ENCODE measurements around the gene SERPINA9.
"Not testable (repeated sequence)": the region's sequence is repeated elsewhere in the genome, so short reads cannot be mapped to it uniquely, and the experiment has no call there.

The SERPINA9 gene

GRCh38 chr14:94476023-94476422, at the start of gene SERPINA9:
SERPINA9 (minus strand) TSS chr14:94476197; CDS start chr14:94469840, 6,357 bp downstream.
- no peak for DNase-seq (ENCODE audit: low read depth)

- no peak for DNase-seq (ENCODE audit: low read depth)
Observed at GRCh38 chr14:94524093-94524492, 48.1 kb upstream of the SERPINA9 start.

GRCh38 chr14:94523265-94523664, 47.3 kb upstream of the SERPINA9 start:
- no peak for DNase-seq (ENCODE audit: low read depth)

GRCh38 chr14:94522115-94522724, 46.2 kb upstream of the SERPINA9 start:
- DNase-seq (ENCODE audit: low read depth) = no peak

GRCh38 chr14:94521375-94522114, 45.5 kb upstream of the SERPINA9 start:
- no peak for DNase-seq (ENCODE audit: low read depth)

- DNase-seq (ENCODE audit: low read depth) = no peak
Observed at GRCh38 chr14:94517641-94518257, 41.8 kb upstream of the SERPINA9 start.

- DNase-seq (ENCODE audit: low read depth) = no peak
Observed at GRCh38 chr14:94517248-94517640, 41.2 kb upstream of the SERPINA9 start.

- no peak for DNase-seq (ENCODE audit: low read depth)
Observed at GRCh38 chr14:94515856-94516255, 39.9 kb upstream of the SERPINA9 start.

- DNase-seq (ENCODE audit: low read depth) = no peak
Observed at GRCh38 chr14:94515426-94515825, 39.4 kb upstream of the SERPINA9 start.

GRCh38 chr14:94514351-94514750, 38.4 kb upstream of the SERPINA9 start:
- no peak for DNase-seq (ENCODE audit: low read depth)

GRCh38 chr14:94510481-94510880, 34.5 kb upstream of the SERPINA9 start:
- DNase-seq (ENCODE audit: low read depth) = not testable (repeated sequence)

GRCh38 chr14:94509356-94509755, 33.4 kb upstream of the SERPINA9 start, which contains the start of gene SERPINA12:
SERPINA12 (minus strand) TSS chr14:94509469; CDS start chr14:94498397, 11,072 bp downstream.
- DNase-seq (ENCODE audit: low read depth) = no peak

- no peak for DNase-seq (ENCODE audit: low read depth)
Observed at GRCh38 chr14:94505641-94506040, 29.6 kb upstream of the SERPINA9 start.

- no peak for DNase-seq (ENCODE audit: low read depth)
Observed at GRCh38 chr14:94505206-94505605, 29.2 kb upstream of the SERPINA9 start.

GRCh38 chr14:94501588-94502516, 25.9 kb upstream of the SERPINA9 start:
- DNase-seq (ENCODE audit: low read depth) = no peak

- DNase-seq (ENCODE audit: low read depth) = no peak
Observed at GRCh38 chr14:94500264-94500663, 24.3 kb upstream of the SERPINA9 start.

GRCh38 chr14:94499673-94500072, 23.7 kb upstream of the SERPINA9 start:
- DNase-seq (ENCODE audit: low read depth) = no peak

GRCh38 chr14:94498215-94498614, 22.2 kb upstream of the SERPINA9 start:
- DNase-seq (ENCODE audit: low read depth) = no peak

- no peak for DNase-seq (ENCODE audit: low read depth)
Observed at GRCh38 chr14:94494085-94494484, 18.1 kb upstream of the SERPINA9 start.

GRCh38 chr14:94491511-94491910, 15.5 kb upstream of the SERPINA9 start:
- DNase-seq (ENCODE audit: low read depth) = no peak

GRCh38 chr14:94489336-94489735, 13.3 kb upstream of the SERPINA9 start:
- no peak for DNase-seq (ENCODE audit: low read depth)

- no peak for DNase-seq (ENCODE audit: low read depth)
Observed at GRCh38 chr14:94486883-94487282, 10.9 kb upstream of the SERPINA9 start.

Data from activated T-cell treated with anti-CD3 and anti-CD28 coated beads for 1 hour (primary cell).